Measurements from ENCODE around the gene SLC22A17. TPM values are rescaled to one million over a fixed set of nuclear protein-coding genes. Genes with fewer than 3 reads are reported as not detected.

SLC22A17 gene
- total RNA-seq, 1 experiment from 2014 or later, result 42.3 TPM

- ChIA-PET CTCF (interaction anchor here (0.6 to 3.5 kb wide), 28 partner anchors 8 to 360 kb away, joined by 3 to 34 read pairs (median 4); partner anchors contain the start of genes BCL2L2, CMTM5, PABPN1 and PPP1R3E), POLR2A (interaction anchor here (0.5 to 2.1 kb wide), 3 partner anchors 18 to 39 kb away, joined by 4 to 7 read pairs (median 6); partner anchors contain the start of gene BCL2L2)
- Mint-ChIP-seq H3K27ac (no peak overlapping the region), H3K4me3 (no peak overlapping the region), H3K36me3 (peaks cover 11% of the 10 kb centered on the region), H3K27me3 (ENCODE audit: low read depth) (peaks cover 23% of the 10 kb centered on the region), H3K4me1 (peaks cover 13% of the 10 kb centered on the region), H3K9me3 (peaks cover 12% of the 10 kb centered on the region)
- DNase-seq (ENCODE audit: low spot score) (no peak), ATAC-seq (peak; percentile 65)
- no peak for TF ChIP-seq E2F5 (CRISPR knock-in tag; IDR thresholded peaks at IDR 0.05)
- no peak for TF ChIP-seq SOX15 (CRISPR knock-in tag; IDR thresholded peaks at IDR 0.05)
- TF ChIP-seq NFYB (CRISPR knock-in tag; conservative IDR thresholded peaks at IDR 0.05; ENCODE audit: low read depth), result no peak
- TF ChIP-seq TP53 (CRISPR knock-in tag; IDR thresholded peaks at IDR 0.05), result no peak
- no peak for TF ChIP-seq IRF2 (CRISPR knock-in tag; IDR thresholded peaks at IDR 0.05; ENCODE audit: borderline replicate concordance, low read depth)
- TF ChIP-seq NR3C1 (CRISPR knock-in tag; conservative IDR thresholded peaks at IDR 0.05; ENCODE audit: low read depth), result no peak
- TF ChIP-seq ATF1 (CRISPR knock-in tag; IDR thresholded peaks at IDR 0.05), result no peak
- TF ChIP-seq ZNF671 (CRISPR knock-in tag; IDR thresholded peaks at IDR 0.05), result no peak
- no peak for TF ChIP-seq NFATC4 (CRISPR knock-in tag; IDR thresholded peaks at IDR 0.05)
Measured at GRCh38 chr14:23345987-23346692, 6.5 kb downstream of the SLC22A17 start.

GRCh38 chr14:23344481-23344880 lies 8.2 kb downstream of the SLC22A17 start:
- ATAC-seq (no peak), DNase-seq (ENCODE audit: low spot score) (no peak)
- TF ChIP-seq NFATC4 (CRISPR knock-in tag; IDR thresholded peaks at IDR 0.05) (no peak), GABPB1 (CRISPR knock-in tag; IDR thresholded peaks at IDR 0.05) (no peak), FOXJ3 (CRISPR knock-in tag; IDR thresholded peaks at IDR 0.05; ENCODE audit: borderline replicate concordance) (no peak), SMAD3 (CRISPR knock-in tag; IDR thresholded peaks at IDR 0.05; ENCODE audit: borderline replicate concordance) (no peak), NR2C2 (CRISPR knock-in tag; IDR thresholded peaks at IDR 0.05) (no peak), SMAD4 (CRISPR knock-in tag; IDR thresholded peaks at IDR 0.05) (no peak), MAX (CRISPR knock-in tag; IDR thresholded peaks at IDR 0.05) (no peak), TP53 (CRISPR knock-in tag; IDR thresholded peaks at IDR 0.05) (no peak), SOX15 (CRISPR knock-in tag; IDR thresholded peaks at IDR 0.05) (no peak), E2F4 (CRISPR knock-in tag; IDR thresholded peaks at IDR 0.05; ENCODE audit: borderline replicate concordance, low read depth) (no peak)
- peaks cover 20% of the 10 kb centered on the region for H3K27me3 Mint-ChIP-seq (ENCODE audit: low read depth)
- ChIA-PET POLR2A (no interaction called here), CTCF (interaction anchor here (1.1 to 1.2 kb wide), 2 partner anchors 8 to 16 kb away, joined by 4 read pairs; partner anchors contain the start of gene SLC22A17)
- H3K4me1 Mint-ChIP-seq, result peaks cover 11% of the 10 kb centered on the region; the same call in 1 of the 2 replicates
- peaks cover 13% of the 10 kb centered on the region for H3K36me3 Mint-ChIP-seq
- no peak overlapping the region for H3K4me3 Mint-ChIP-seq
- peaks cover 29% of the 10 kb centered on the region for H3K9me3 Mint-ChIP-seq
- H3K27ac Mint-ChIP-seq, result no peak overlapping the region

- DNase-seq (ENCODE audit: low spot score) (no peak), ATAC-seq (no peak)
- Mint-ChIP-seq H3K4me1 (0 out of 2 replicates have a peak, but pooled peaks cover 4% of the 10 kb centered on the region), H3K27me3 (ENCODE audit: low read depth) (peaks cover 48% of the 10 kb centered on the region), H3K27ac (no peak overlapping the region), H3K36me3 (peaks cover 18% of the 10 kb centered on the region), H3K4me3 (no peak overlapping the region), H3K9me3 (peaks cover 67% of the 10 kb centered on the region)
- ChIA-PET POLR2A (no interaction called here), CTCF (no interaction called here)
- TF ChIP-seq ZNF425 (CRISPR knock-in tag; conservative IDR thresholded peaks at IDR 0.05), result no peak
- no peak for TF ChIP-seq ZNF121 (CRISPR knock-in tag; IDR thresholded peaks at IDR 0.05)
- TF ChIP-seq FOXK1 (CRISPR knock-in tag; IDR thresholded peaks at IDR 0.05), result no peak
- no peak for TF ChIP-seq ZNF138 (CRISPR knock-in tag; conservative IDR thresholded peaks at IDR 0.05)
- no peak for TF ChIP-seq JAZF1 (CRISPR knock-in tag; IDR thresholded peaks at IDR 0.05)
- no peak for TF ChIP-seq TEAD4 (CRISPR knock-in tag; IDR thresholded peaks at IDR 0.05)
- no peak for TF ChIP-seq ZNF532 (CRISPR knock-in tag; IDR thresholded peaks at IDR 0.05; ENCODE audit: borderline replicate concordance)
- TF ChIP-seq ZNF671 (CRISPR knock-in tag; IDR thresholded peaks at IDR 0.05), result no peak
Measured at GRCh38 chr14:23339506-23340268, 13.0 kb downstream of the SLC22A17 start.
